B cell (primary cell): ENCODE results near the gene RGL3. TPM values are rescaled to one million over a fixed set of nuclear protein-coding genes. Genes with fewer than 3 reads are reported as not detected.
A peak's percentile ranks its signal among the peaks of the same experiment; 100 is the strongest.

ENCODE experiments used
- ATAC-seq: fragments of 200-7000 bp; cut with Tn5 transposase; one replicate; pipeline ENCODE4 v1.10.0; 2021; ENCODE audit warnings: low read depth, mild to moderate bottlenecking, moderate number of reproducible peaks, moderate library complexity
- CTCF ChIA-PET: fragments of 350-600 bp; sonication (Branson Sonifier 250); formaldehyde crosslinking; loops from one replicate; lab custom pipeline; 2021; ENCODE audit warnings: antibody characterized with exemption, inconsistent platforms; lab: Charles Lee
- POLR2A ChIA-PET: fragments of 350-600 bp; sonication (Branson Sonifier 250); formaldehyde crosslinking; loops from one replicate; lab custom pipeline; 2021; ENCODE audit warnings: antibody characterized with exemption; lab: Charles Lee
- DNase-seq: peaks from one replicate; pipeline ENCODE4 v3.0.0; 2013
- H2AFZ ChIP-seq: 2 replicates; pipeline ENCODE4 v1.6.1; 2012; ENCODE audit warnings: mild to moderate bottlenecking, low read depth, low read length; ENCODE audit not compliant: insufficient read depth, poor library complexity, severe bottlenecking
- H3K27ac ChIP-seq, 2 donors: 1 replicate in 1 of 2; 2 replicates in 1 of 2; pipeline ENCODE4 v1.5.1; 2012 to 2013; ENCODE audit warnings: low read length in 2 of 2, mild to moderate bottlenecking in 2 of 2, moderate library complexity in 1 of 2
- H3K27me3 ChIP-seq, 4 experiments: fragments of 200-600 bp in 1 of 4; sonication (generic) in 1 of 4; replicated peaks in 1 of 4; 1 replicate in 2 of 4; 2 replicates in 2 of 4; pipeline versions ENCODE4 v1.6.1 to v1.7.0; 2013 to 2016; ENCODE audit warnings: low read length in 3 of 4, mild to moderate bottlenecking in 2 of 4, mixed read lengths in 1 of 4, moderate library complexity in 1 of 4; ENCODE audit not compliant: insufficient read depth in 4 of 4, control insufficient read depth in 3 of 4; ENCODE audit errors: control extremely low read depth in 1 of 4
- H3K36me3 ChIP-seq, 2 experiments: replicated peaks in 1 of 2; 1 replicate in 1 of 2; 2 replicates in 1 of 2; pipeline versions ENCODE4 v1.6.1 to v1.7.1; 2013; ENCODE audit warnings: low read length in 1 of 2; ENCODE audit not compliant: insufficient read depth in 2 of 2, control insufficient read depth in 1 of 2; ENCODE audit errors: control extremely low read depth in 1 of 2, extremely low read depth in 1 of 2
- H3K4me1 ChIP-seq, 2 donors: fragments of 200-600 bp in 1 of 2; sonication (generic) in 1 of 2; 1 replicate in 1 of 2; 2 replicates in 1 of 2; pipeline versions ENCODE4 v1.5.1 to v1.6.1; 2013 to 2017; ENCODE audit warnings: low read length in 2 of 2; ENCODE audit not compliant: control insufficient read depth in 2 of 2, insufficient read depth in 2 of 2
- H3K4me2 ChIP-seq: replicated peaks from 2 replicates; pipeline ENCODE3; 2012; ENCODE audit warnings: mild to moderate bottlenecking, low read depth, low read length; ENCODE audit not compliant: poor library complexity, severe bottlenecking
- H3K4me3 ChIP-seq, 5 experiments: fragments of 200-600 bp in 1 of 5; sonication (generic) in 1 of 5; 1 replicate in 3 of 5; 2 replicates in 2 of 5; pipeline versions ENCODE4 v1.5.1 to v1.7.0; 2011 to 2016; ENCODE audit warnings: low read length in 4 of 5, mild to moderate bottlenecking in 4 of 5, low read depth in 2 of 5, control low read depth in 1 of 5, moderate library complexity in 1 of 5; ENCODE audit not compliant: insufficient read depth in 1 of 5; ENCODE audit errors: control extremely low read depth in 1 of 5, extremely low read depth in 1 of 5
- H3K79me2 ChIP-seq: fragments of 200-600 bp; sonication (generic); one replicate; pipeline ENCODE4 v1.6.0; 2016; ENCODE audit warnings: low read length; ENCODE audit not compliant: control insufficient read depth, insufficient read depth
- H3K9ac ChIP-seq: fragments of 200-600 bp; sonication (generic); 2 replicates; pipeline ENCODE4 v1.6.1; 2017; ENCODE audit warnings: mild to moderate bottlenecking, low read length, moderate library complexity
- H3K9me3 ChIP-seq, 3 donors: one replicate each; pipeline versions ENCODE4 v1.6.1 to v1.7.1; 2013; ENCODE audit warnings: low read length in 2 of 3; ENCODE audit not compliant: control insufficient read depth in 2 of 3, insufficient read depth in 1 of 3; ENCODE audit errors: control extremely low read depth in 1 of 3
- H4K20me1 ChIP-seq: 2 replicates; pipeline ENCODE4 v1.6.0; 2012; ENCODE audit warnings: mild to moderate bottlenecking, low read length; ENCODE audit not compliant: insufficient read depth, control insufficient read depth, poor library complexity, severe bottlenecking
- H3K27ac Mint-ChIP-seq: one replicate; pipeline ENCODE4 v1.8.0; 2021; ENCODE audit warnings: mixed read lengths
- H3K27me3 Mint-ChIP-seq: one replicate; pipeline ENCODE4 v1.8.0; 2021; ENCODE audit warnings: mixed read lengths
- H3K4me1 Mint-ChIP-seq: one replicate; pipeline ENCODE4 v1.8.0; 2021; ENCODE audit warnings: mixed read lengths
- H3K4me3 Mint-ChIP-seq: one replicate; pipeline ENCODE4 v1.8.0; 2021; ENCODE audit warnings: mixed read lengths
- H3K9me3 Mint-ChIP-seq: one replicate; pipeline ENCODE4 v1.8.0; 2022; ENCODE audit warnings: mixed read lengths; ENCODE audit not compliant: insufficient read depth
- EZH2 ChIP-seq: IDR thresholded peaks from 2 replicates; pipeline ENCODE4 v1.6.1; 2012; ENCODE audit warnings: borderline replicate concordance, low read depth, mild to moderate bottlenecking, moderate library complexity, low read length; ENCODE audit not compliant: insufficient read depth, poor library complexity, severe bottlenecking
- WGBS: methylation state at CpG from one replicate; pipeline ENCODE4 v1.1.5; 2013; ENCODE audit warnings: missing lambda C conversion rate; ENCODE audit not compliant: insufficient coverage; 5-methylcytosine and 5-hydroxymethylcytosine counted together
- intact Hi-C: fragments of 100-400 bp; cut with micrococcal nuclease; formaldehyde crosslinking; loops from one replicate; pipeline ENCODE4 v1.10.0; 2022
- polyA plus RNA-seq: library from polyadenylated mRNA; depleted of rRNA; stranded (reverse); fragments of >200 nt; gene quantifications from 2 replicates; pipeline ENCODE4 v1.2.3, GENCODE V29; 2012
- total RNA-seq, 2 donors: library from RNA; stranded (reverse); fragments of 120-200 nt in 1 of 2; gene quantifications; 1 replicate in 1 of 2; 2 replicates in 1 of 2; pipeline versions ENCODE4 v1.2.3 to v1.2.4, GENCODE V29; 2013 to 2022
- TF ChIP-seq, protein P1 (sequence below): fragments of 200-600 bp; IDR thresholded peaks from one replicate; pipeline ENCODE4 v1.8.0; 2022; ENCODE audit warnings: antibody characterized with exemption, mild to moderate bottlenecking

The RGL3 gene
- total and polyA plus RNA-seq, 2 donors (not counting 1 experiment from before 2014, with no cell fraction given), result 0.54 to 2.8 TPM

GRCh38 chr19:11435057-11435832, 16.1 kb upstream of the RGL3 start, which contains the start of the genes ODAD3 and PRKCSH:
TSS of gene ODAD3 (minus strand) at chr19:11435121. CDS start at chr19:11435016, 105 bp downstream.
TSS of gene PRKCSH (plus strand) at chr19:11435635. CDS start at chr19:11436118, 483 bp downstream.
- no peaks in the 10 kb centered on the region for H3K27me3 Mint-ChIP-seq
- Histone ChIP-seq H3K79me2 (peaks cover 28% of the 10 kb centered on the region), H2AFZ (peak within 1 kb of the TSS; percentile 99), H3K9me3 (peaks cover 0 to 2% (median 0%) of the 10 kb centered on the region in 3 donors), H3K4me2 (peak within 1 kb of the TSS; percentile 97), H3K27me3 (no peaks in the 10 kb centered on the region), H3K9ac (peak within 1 kb of the TSS; percentile 95), H3K4me1 (peaks cover 27 to 40% of the 10 kb centered on the region in 2 donors), H3K27ac (peak within 1 kb of the TSS; percentile 70 to 92), H3K4me3 (peak within 1 kb of the TSS; percentile 76 to 95 (median 80)), H3K36me3 (peaks cover 0 to 23% of the 10 kb centered on the region in 2 experiments), H4K20me1 (no peaks in the 10 kb centered on the region)
- DNase-seq (peak; percentile 99), ATAC-seq (peak; percentile 88)
- WGBS, result 1% methylated on average over 50 of the region's 53 CpGs
- peak within 1 kb of the TSS; percentile 96 for H3K4me3 Mint-ChIP-seq
- H3K9me3 Mint-ChIP-seq, result no peaks in the 10 kb centered on the region
- TF ChIP-seq, protein P1, sequence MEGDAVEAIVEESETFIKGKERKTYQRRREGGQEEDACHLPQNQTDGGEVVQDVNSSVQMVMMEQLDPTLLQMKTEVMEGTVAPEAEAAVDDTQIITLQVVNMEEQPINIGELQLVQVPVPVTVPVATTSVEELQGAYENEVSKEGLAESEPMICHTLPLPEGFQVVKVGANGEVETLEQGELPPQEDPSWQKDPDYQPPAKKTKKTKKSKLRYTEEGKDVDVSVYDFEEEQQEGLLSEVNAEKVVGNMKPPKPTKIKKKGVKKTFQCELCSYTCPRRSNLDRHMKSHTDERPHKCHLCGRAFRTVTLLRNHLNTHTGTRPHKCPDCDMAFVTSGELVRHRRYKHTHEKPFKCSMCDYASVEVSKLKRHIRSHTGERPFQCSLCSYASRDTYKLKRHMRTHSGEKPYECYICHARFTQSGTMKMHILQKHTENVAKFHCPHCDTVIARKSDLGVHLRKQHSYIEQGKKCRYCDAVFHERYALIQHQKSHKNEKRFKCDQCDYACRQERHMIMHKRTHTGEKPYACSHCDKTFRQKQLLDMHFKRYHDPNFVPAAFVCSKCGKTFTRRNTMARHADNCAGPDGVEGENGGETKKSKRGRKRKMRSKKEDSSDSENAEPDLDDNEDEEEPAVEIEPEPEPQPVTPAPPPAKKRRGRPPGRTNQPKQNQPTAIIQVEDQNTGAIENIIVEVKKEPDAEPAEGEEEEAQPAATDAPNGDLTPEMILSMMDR, result peak; percentile 94
- TF ChIP-seq EZH2, result no peak
- CTCF ChIA-PET, result interaction anchor here (0.6 to 1.4 kb wide), 13 partner anchors 8 to 141 kb away, joined by 3 to 17 read pairs (median 4); partner anchors contain the start of genes RGL3 and SWSAP1
- peaks cover 29% of the 10 kb centered on the region for H3K4me1 Mint-ChIP-seq
- POLR2A ChIA-PET, result interaction anchor here (0.5 to 1.4 kb wide), 8 partner anchors 13 to 569 kb away, joined by 3 to 15 read pairs (median 5); partner anchors contain the start of gene SWSAP1
- peak within 1 kb of the TSS; percentile 88 for H3K27ac Mint-ChIP-seq
- intact Hi-C loops, result loop anchor here (1.0 to 5.0 kb wide), 7 partner anchors 13 to 147 kb away; partner anchors contain the start of genes CCDC159, SWSAP1, TMEM205 and ZNF653
